Measurements from ENCODE around the gene SORCS1. TPM values are rescaled to one million over a fixed set of nuclear protein-coding genes. Genes with fewer than 3 reads are reported as not detected.

Gene SORCS1
- polyA plus RNA-seq, 3 donors = 0.09 TPM; not detected in 2

GRCh38 chr10:107072786-107073185 is 91.7 kb downstream of the SORCS1 start:
- Mint-ChIP-seq H3K9me3 (peaks cover 0 to 3% (median 0%) of the 10 kb centered on the region in 7 donors), H3K27me3 (ENCODE audit: low read depth in 3 of 3) (peaks cover 2% of the 10 kb centered on the region in 3 donors)
- WGBS (ENCODE audit: insufficient coverage) = 100% methylated on average over 1 of the region's 5 CpGs

GRCh38 chr10:107072028-107072427 is 92.5 kb downstream of the SORCS1 start:
- H3K27me3 Mint-ChIP-seq (ENCODE audit: low read depth in 3 of 3) = peaks cover 2 to 5% (median 2%) of the 10 kb centered on the region in 3 donors
- WGBS (ENCODE audit: insufficient coverage) = no CpG with 5 or more reads among the region's 3 CpGs

More at GRCh38 chr10:107072786-107073185, 91.7 kb downstream of the SORCS1 start:
- DNase-seq = no peak
- Mint-ChIP-seq H3K4me3 (no peak overlapping the region), H3K27ac (no peak overlapping the region), H3K36me3 (no peaks in the 10 kb centered on the region), H3K4me1 (no peaks in the 10 kb centered on the region)
- Histone ChIP-seq H3K9ac (ENCODE audit: insufficient read depth, low read length, poor library complexity, severe bottlenecking) (no peak overlapping the region), H3K36me3 (replicated peaks in 1 of 2; ENCODE audit: control insufficient read depth in 1 of 2, insufficient read depth in 2 of 2, low read length in 2 of 2) (no peaks in the 10 kb centered on the region), H3K27me3 (ENCODE audit: control insufficient read depth in 2 of 2, insufficient read depth in 2 of 2, low read length in 2 of 2) (no peaks in the 10 kb centered on the region), H4K20me1 (ENCODE audit: insufficient read depth, low read length) (no peaks in the 10 kb centered on the region), H3K79me2 (ENCODE audit: insufficient read depth, low read length) (no peaks in the 10 kb centered on the region), H3K4me3 (replicated peaks in 1 of 3; ENCODE audit: low read depth in 2 of 3, low read length in 3 of 3) (no peak overlapping the region), H3K4me1 (ENCODE audit: control insufficient read depth in 1 of 2, insufficient read depth in 2 of 2, low read length in 2 of 2) (no peaks in the 10 kb centered on the region), H3K27ac (ENCODE audit: low read depth in 1 of 2, low read length in 2 of 2) (no peak overlapping the region), H2AFZ (ENCODE audit: insufficient read depth, low read depth, low read length, poor library complexity, severe bottlenecking) (no peak overlapping the region), H3K4me2 (replicated peaks; ENCODE audit: extremely low read depth, low read length, poor library complexity, severe bottlenecking) (no peak overlapping the region), H3K9me3 (replicated peaks in 1 of 2; ENCODE audit: control insufficient read depth in 1 of 2, insufficient read depth in 1 of 2, low read length in 2 of 2) (no peaks in the 10 kb centered on the region)
- intact Hi-C loops (cut with micrococcal nuclease) = no loop called here
- no peak for TF ChIP-seq CTCF (IDR thresholded peaks at IDR 0.05)

More at GRCh38 chr10:107072028-107072427, 92.5 kb downstream of the SORCS1 start:
- H3K4me1 ChIP-seq (ENCODE audit: control insufficient read depth in 1 of 2, insufficient read depth in 2 of 2, low read length in 2 of 2) = no peaks in the 10 kb centered on the region
- H3K36me3 ChIP-seq (replicated peaks in 1 of 2; ENCODE audit: control insufficient read depth in 1 of 2, insufficient read depth in 2 of 2, low read length in 2 of 2) = no peaks in the 10 kb centered on the region
- no peaks in the 10 kb centered on the region for H3K4me1 Mint-ChIP-seq
- H3K27ac ChIP-seq (ENCODE audit: low read depth in 1 of 2, low read length in 2 of 2) = no peak overlapping the region
- TF ChIP-seq CTCF (IDR thresholded peaks at IDR 0.05) = no peak
- H3K27me3 ChIP-seq (ENCODE audit: control insufficient read depth in 2 of 2, insufficient read depth in 2 of 2, low read length in 2 of 2) = no peaks in the 10 kb centered on the region
- H3K36me3 Mint-ChIP-seq = no peaks in the 10 kb centered on the region
- H3K4me3 Mint-ChIP-seq = no peak overlapping the region
- H3K9me3 ChIP-seq (replicated peaks in 1 of 2; ENCODE audit: control insufficient read depth in 1 of 2, insufficient read depth in 1 of 2, low read length in 2 of 2) = no peaks in the 10 kb centered on the region
- no peak overlapping the region for H3K4me2 ChIP-seq (replicated peaks; ENCODE audit: extremely low read depth, low read length, poor library complexity, severe bottlenecking)
- no peaks in the 10 kb centered on the region for H4K20me1 ChIP-seq (ENCODE audit: insufficient read depth, low read length)
- no peak for DNase-seq
- peaks cover 0 to 3% (median 0%) of the 10 kb centered on the region in 7 donors for H3K9me3 Mint-ChIP-seq
- no peak overlapping the region for H3K4me3 ChIP-seq (replicated peaks in 1 of 3; ENCODE audit: low read depth in 2 of 3, low read length in 3 of 3)
- H3K27ac Mint-ChIP-seq = no peak overlapping the region
- H2AFZ ChIP-seq (ENCODE audit: insufficient read depth, low read depth, low read length, poor library complexity, severe bottlenecking) = no peak overlapping the region
- H3K79me2 ChIP-seq (ENCODE audit: insufficient read depth, low read length) = no peaks in the 10 kb centered on the region
- H3K9ac ChIP-seq (ENCODE audit: insufficient read depth, low read length, poor library complexity, severe bottlenecking) = no peak overlapping the region
- intact Hi-C loops (cut with micrococcal nuclease) = no loop called here

All from CD14-positive monocyte (primary cell).